Measurements from ENCODE around the gene WFDC6.
A peak's percentile ranks its signal among the peaks of the same experiment; 100 is the strongest.
"Not testable (repeated sequence)": the region's sequence is repeated elsewhere in the genome, so short reads cannot be mapped to it uniquely, and the experiment has no call there.

The WFDC6 gene

DNA sequence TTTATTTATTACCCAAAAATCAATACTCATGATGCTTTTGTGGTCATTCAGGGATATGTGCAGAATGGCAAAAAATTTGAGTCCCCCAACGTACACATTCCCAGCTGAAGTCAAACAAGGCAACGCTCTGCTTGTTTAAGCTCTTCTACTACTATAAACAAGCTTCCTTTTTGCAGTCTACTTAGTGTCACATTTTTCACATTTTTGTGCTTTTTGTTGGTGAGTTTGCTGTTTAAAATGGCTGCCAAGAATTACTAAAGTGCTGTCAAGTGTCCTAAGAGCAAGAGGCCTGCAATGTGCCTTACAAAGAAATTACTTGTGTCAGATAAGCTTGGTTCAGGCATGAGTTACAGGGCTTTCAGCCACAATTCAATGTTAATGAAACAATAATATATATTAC is 37.7 kb upstream of the WFDC6 start:
- no peak overlapping the region for H3K4me3 ChIP-seq (ENCODE audit: low read length)
- peak; percentile 39 for DNase-seq (ENCODE audit: low read depth)
- TF ChIP-seq, protein P1, sequence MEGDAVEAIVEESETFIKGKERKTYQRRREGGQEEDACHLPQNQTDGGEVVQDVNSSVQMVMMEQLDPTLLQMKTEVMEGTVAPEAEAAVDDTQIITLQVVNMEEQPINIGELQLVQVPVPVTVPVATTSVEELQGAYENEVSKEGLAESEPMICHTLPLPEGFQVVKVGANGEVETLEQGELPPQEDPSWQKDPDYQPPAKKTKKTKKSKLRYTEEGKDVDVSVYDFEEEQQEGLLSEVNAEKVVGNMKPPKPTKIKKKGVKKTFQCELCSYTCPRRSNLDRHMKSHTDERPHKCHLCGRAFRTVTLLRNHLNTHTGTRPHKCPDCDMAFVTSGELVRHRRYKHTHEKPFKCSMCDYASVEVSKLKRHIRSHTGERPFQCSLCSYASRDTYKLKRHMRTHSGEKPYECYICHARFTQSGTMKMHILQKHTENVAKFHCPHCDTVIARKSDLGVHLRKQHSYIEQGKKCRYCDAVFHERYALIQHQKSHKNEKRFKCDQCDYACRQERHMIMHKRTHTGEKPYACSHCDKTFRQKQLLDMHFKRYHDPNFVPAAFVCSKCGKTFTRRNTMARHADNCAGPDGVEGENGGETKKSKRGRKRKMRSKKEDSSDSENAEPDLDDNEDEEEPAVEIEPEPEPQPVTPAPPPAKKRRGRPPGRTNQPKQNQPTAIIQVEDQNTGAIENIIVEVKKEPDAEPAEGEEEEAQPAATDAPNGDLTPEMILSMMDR (conservative IDR thresholded peaks at IDR 0.05; ENCODE audit: low read length), result no peak

DNA sequence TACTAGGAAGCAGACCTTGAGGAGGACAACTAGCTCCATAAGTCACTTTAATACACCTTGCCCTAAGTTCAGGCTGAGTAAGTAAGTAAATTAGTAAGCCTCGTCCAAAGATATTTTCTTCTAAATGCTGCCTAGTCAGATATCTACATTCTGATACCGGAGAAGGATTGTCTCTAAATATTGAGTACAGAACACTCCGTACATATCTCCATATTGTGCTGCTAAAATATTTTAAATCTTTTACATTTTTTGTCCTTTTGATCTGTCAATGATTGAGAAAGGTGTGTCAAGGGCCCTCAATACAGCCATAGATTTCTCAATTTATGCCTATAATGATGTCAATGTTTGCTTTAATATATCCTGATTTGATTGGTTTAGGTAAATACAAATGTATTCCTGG is 36.6 kb upstream of the WFDC6 start:
- no peak overlapping the region for H3K4me3 ChIP-seq (ENCODE audit: low read length)

DNA sequence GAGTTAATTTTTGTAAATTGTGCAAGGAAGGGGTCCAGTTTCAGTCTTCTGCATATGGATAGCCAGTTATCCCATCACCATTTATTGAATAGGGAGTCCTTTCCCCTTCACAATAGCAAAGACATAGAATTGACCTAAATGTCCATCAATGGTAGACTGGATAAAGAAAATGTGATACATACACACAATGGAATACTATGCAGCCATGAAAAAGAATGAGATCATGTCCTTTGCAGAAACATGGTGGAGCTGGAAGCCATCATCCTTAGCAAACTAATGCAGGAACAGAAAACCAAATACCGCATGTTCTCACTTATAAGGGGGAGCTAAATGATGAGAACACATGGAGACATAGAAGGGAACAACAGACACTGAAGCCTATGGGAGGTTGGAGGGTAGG is 30.4 kb upstream of the WFDC6 start:
- H3K4me3 ChIP-seq (ENCODE audit: low read length); DNase-seq (ENCODE audit: low read depth): not testable (repeated sequence)

More for the DNA sequence above, 36.6 kb upstream of the WFDC6 start:
- TF ChIP-seq, protein P1 (conservative IDR thresholded peaks at IDR 0.05; ENCODE audit: low read length), result no peak
- DNase-seq (ENCODE audit: low read depth), result no peak

DNA sequence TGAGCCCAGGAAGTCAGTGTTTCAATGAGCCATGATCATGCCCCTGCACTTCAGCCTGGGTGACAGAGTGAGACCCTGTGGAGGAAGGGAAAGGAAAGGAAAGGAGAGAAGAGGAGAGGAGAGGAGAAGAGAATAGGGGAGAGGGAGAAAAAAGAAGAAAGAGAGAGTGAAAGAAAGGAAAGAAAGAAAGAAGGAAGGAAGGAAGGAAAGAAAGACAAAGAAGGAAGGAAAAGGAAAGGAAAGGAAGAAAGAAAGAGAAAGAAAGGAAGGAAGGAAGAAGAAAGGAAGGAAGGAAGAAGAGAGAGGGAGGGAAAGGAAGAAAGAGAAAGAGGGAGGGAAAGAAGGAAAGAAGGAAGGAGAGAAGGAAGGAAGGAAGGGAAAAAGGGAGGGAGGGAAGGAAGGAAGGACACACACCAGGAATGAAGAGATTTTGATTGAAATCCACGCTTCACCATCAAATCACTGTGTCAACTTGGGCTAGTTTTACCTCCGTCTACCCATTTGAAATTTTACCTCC is 25.5 kb upstream of the WFDC6 start:
- H3K4me3 ChIP-seq (ENCODE audit: low read length), result no peak overlapping the region
- no peak for DNase-seq (ENCODE audit: low read depth)
- TF ChIP-seq, protein P1 (conservative IDR thresholded peaks at IDR 0.05; ENCODE audit: low read length), result no peak

DNA sequence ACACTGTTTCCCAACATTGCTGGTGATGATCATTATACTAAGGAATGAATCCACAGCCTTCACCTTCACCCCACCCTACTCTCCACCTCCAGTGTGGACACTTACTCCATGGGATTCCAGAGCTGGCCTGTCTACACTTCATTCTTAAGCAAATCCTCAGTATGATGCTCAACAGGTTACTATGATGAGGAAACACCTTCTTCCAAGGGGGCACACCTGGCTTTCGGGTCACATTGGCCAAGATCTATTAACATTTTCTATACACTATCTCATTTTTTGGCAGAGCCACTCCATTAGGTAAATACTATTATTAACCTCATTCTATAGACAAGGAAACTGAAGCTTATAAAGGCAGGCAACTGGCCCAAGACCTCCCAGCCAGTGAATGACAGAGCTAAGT is 15.9 kb upstream of the WFDC6 start:
- TF ChIP-seq, protein P1 (conservative IDR thresholded peaks at IDR 0.05; ENCODE audit: low read length), result no peak
- H3K4me3 ChIP-seq (ENCODE audit: low read length), result no peak overlapping the region
- no peak for DNase-seq (ENCODE audit: low read depth)

DNA sequence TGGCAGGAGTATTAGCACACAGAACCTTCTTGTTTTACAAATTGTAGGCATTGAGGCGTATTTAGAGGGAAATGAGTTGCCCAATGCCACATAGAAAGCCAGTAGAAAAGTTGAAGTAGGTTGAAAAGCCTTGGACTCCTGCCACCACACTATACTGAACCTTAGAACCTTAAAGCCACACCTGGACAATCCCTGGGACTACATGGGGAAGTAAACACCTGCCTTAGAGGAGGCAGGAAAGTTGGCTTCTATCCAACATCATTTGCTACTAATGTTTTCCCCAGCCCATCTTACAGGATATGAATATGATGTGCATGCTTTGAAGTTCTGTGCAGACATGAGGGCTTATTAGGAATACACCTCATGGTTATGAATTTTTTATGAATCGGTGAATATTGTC is 13.2 kb upstream of the WFDC6 start:
- no peak overlapping the region for H3K4me3 ChIP-seq (ENCODE audit: low read length)
- TF ChIP-seq, protein P1 (conservative IDR thresholded peaks at IDR 0.05; ENCODE audit: low read length), result no peak
- no peak for DNase-seq (ENCODE audit: low read depth)

DNA sequence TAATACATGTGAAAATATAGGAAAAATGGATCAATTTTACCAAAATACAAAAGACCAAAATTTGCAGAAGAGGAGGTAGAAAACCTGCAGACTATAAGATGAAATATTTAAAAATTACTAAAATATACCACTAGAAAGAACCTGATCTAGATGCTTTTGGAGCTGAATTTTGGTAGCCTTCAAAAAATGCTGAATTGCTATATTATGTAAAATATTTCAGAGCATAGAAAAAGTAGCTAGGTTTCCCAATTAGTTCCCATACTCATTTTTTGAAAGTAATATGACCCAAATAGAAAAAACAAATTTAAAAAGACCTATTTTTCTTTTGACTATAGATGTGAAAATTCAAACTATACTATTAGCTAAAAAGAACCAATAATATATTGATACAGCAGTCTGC is 11.5 kb upstream of the WFDC6 start:
- DNase-seq (ENCODE audit: low read depth), result no peak
- TF ChIP-seq, protein P1 (conservative IDR thresholded peaks at IDR 0.05; ENCODE audit: low read length), result no peak
- no peak overlapping the region for H3K4me3 ChIP-seq (ENCODE audit: low read length)

DNA sequence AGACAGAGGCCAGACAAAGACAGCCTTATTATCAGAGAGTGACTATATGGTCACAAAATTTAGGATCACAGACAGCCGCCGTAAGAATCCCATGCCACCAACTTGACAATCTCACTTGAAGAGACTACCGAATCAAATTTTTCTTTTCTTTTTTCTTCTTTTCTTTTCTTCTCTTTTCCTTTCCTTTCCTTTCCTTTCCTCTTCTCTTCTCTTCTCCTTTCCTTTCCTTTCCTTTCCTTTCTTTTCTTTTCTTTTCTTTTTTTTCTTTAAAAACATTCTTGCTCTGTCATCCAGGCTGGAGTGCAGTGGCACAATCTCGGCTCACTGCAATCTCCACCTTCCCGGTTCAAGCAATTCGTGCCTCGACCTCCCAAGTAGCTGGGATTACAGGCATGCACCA is 9.1 kb upstream of the WFDC6 start:
- TF ChIP-seq, protein P1 (conservative IDR thresholded peaks at IDR 0.05; ENCODE audit: low read length), result no peak

More for the DNA sequence above, 9.1 kb upstream of the WFDC6 start:
- no peak for DNase-seq (ENCODE audit: low read depth)
- H3K4me3 ChIP-seq (ENCODE audit: low read length), result no peak overlapping the region
